NCI-H146 treated with DMSO at 0.1 percent for 48 hours (cell line): ENCODE results near the gene UNC45B.
"Not testable (repeated sequence)": the region's sequence is repeated elsewhere in the genome, so short reads cannot be mapped to it uniquely, and the experiment has no call there.

ENCODE experiments used
- DNase-seq: peaks from one replicate; lab custom pipeline; 2025; ENCODE audit not compliant: unreplicated experiment; lab: John Stamatoyannopoulos, UW

The UNC45B gene

DNA sequence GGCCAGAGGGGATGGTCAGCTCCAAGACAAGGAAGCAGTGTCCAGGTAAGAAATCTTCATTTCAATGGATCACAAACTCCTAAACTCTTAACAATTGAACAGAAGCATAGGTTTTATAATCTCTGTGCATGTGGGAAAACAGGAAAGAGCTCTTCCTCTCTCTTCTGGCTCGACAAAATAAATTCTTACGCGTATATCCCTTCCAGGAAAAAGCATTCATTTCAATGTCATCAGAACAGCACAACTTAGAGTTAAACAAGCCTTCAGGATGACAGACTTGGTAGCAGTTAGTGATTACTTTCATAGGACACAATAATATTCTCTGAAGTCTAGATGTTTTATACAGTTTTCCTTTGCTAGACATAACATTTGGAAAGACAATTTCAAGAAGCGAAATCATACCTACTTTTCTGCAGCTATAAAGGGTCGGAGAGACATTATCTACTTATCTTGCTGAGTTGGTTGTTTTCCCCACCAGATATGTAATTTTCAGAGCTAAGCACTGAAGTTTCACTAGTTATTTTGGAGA lies 65.9 kb downstream of the UNC45B start:
- DNase-seq: no peak

DNA sequence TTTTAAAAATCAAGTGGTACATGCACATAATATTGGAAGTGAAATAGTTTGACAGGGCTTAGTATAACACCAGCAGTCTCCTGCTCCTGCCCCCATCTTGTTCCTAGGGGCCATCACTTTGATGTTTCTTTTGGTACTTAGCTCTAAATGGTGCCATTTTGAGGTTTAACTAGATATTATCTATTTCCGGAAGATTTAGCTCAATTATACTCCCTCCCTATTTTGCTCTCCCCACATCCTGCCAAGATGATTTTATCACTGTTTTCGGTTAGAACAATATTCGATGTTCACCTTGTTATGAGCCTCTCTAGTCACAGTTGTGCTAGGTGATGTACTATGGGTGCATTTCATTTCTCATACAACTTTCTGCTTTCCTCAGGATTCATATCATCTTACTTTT lies 66.6 kb downstream of the UNC45B start:
- no peak for DNase-seq

- no peak for DNase-seq
These were observed 67.1 kb downstream of the UNC45B start for GRCh38 chr17:35214631-35215273.

DNA sequence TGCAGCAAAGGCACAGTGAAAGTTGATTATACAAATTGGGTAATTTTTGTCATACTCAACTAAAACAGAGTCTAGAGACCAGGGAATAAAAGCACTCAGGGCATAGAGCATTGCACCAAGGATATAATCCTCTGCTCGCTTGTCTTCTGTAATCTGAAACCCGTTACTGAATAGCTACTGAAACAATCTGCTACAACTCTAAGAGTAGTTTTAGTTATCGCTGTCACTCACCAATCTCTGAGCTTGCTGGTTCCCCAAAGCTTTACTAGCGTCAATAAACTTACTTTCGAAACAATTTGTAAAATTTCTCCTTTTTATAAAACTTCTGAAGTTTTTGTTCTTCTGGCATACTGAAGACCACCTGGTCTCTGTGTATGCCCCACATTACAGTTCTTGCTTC lies 69.5 kb downstream of the UNC45B start:
- DNase-seq: no peak

DNA sequence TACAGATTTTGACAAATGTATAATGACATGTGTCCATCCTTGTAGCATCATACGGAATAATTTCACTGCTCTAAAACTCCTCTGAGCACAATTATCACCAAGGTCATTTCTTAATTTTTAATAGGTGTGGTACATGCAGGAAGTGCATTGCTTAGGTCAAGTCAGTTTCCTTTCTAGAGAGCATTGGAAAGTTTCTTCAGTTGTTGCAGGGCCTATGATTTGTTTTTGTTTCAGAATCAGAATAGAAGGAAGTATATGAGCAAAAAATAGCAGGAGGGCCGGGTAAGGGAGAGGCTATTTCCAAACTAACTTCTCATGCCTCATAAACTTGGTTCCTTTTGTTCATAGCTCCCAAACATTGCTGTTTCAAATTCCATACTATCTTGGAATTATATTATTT lies 71.3 kb downstream of the UNC45B start:
- DNase-seq: no peak

GRCh38 chr17:35222452-35222851 lies 74.8 kb downstream of the UNC45B start:
- DNase-seq: no peak

- no peak for DNase-seq
These were observed 76.8 kb downstream of the UNC45B start for GRCh38 chr17:35224436-35224835.

- no peak for DNase-seq
These were observed 79.9 kb downstream of the UNC45B start for GRCh38 chr17:35227546-35227945.

DNA sequence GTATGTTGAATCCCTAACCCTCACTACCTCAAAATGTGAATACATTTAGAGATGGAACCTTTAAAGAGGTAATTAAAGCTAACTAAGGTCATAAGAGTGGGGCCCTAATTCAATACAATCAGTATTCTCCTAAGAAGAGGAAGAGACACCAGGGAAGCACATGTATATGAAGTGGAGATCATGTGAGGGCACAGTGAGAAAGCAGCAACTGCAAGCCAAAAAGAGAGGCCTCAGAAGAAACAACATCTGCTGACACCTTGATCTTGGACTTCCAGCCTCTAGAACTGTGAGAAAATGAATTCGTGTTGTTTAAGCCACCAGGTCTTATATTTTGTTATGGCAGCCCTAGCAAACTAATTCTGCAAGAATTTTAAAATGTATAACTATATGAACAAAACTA lies 82.0 kb downstream of the UNC45B start:
- no peak for DNase-seq

GRCh38 chr17:35234315-35234714 lies 86.7 kb downstream of the UNC45B start:
- DNase-seq: not testable (repeated sequence)

GRCh38 chr17:35235289-35235688 lies 87.7 kb downstream of the UNC45B start:
- DNase-seq: no peak

GRCh38 chr17:35235917-35236316 lies 88.3 kb downstream of the UNC45B start:
- DNase-seq: no peak

GRCh38 chr17:35236821-35237220 lies 89.2 kb downstream of the UNC45B start:
- no peak for DNase-seq

GRCh38 chr17:35238821-35239220 lies 91.2 kb downstream of the UNC45B start:
- DNase-seq: no peak
